ENCODE measurements around the gene NMRAL1. TPM values are rescaled to one million over a fixed set of nuclear protein-coding genes. Genes with fewer than 3 reads are reported as not detected.

Gene NMRAL1
- total and polyA plus RNA-seq, 2 experiments from 2014 or later = 37.4 to 44.2 TPM

DNA sequence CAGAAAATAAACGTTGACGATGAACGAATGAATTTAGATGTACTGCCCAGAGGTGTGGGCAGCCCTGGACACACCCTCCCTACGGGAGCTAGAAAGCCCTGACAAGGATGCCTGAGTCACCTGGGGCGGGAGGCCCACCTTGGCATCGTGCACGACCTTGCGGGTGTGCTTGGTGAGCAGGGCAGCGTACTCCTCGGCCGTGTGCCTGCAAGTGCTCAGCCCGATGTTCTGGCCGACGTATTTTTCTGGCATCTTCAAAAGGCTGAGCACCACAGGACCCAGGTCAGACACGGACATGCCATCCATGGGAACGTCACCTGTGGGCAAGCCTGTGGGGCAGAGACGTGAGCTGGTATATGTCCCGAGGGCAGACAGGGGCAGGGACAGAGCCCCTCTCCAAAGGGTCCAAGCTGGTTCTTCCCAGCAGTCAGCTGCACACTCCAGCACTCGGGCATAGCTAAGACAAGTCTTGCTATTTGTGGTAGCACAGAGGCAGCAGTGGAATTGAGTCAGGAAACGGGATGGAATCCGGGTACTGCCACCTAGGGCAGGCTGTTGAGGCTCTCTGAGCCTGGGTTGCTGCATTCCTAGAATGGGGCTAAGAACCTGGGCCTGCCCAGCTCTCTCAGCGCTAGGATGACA is 10.8 kb downstream of the NMRAL1 start:
- H4K20me1 ChIP-seq (ENCODE audit: insufficient read depth) = no peaks in the 10 kb centered on the region; the same call in 1 of the 2 replicates
- H3K4me3 ChIP-seq = no peak overlapping the region
- no peaks in the 10 kb centered on the region for H3K9me3 ChIP-seq (ENCODE audit: low read depth)
- H3K79me2 ChIP-seq (ENCODE audit: insufficient read depth) = no peaks in the 10 kb centered on the region
- DNase-seq = no peak
- H2AFZ ChIP-seq = no peak overlapping the region
- H3K27ac ChIP-seq = peak overlapping the region; percentile 54
- peak overlapping the region; percentile 34 for H3K4me2 ChIP-seq (ENCODE audit: unreplicated experiment)
- no peaks in the 10 kb centered on the region; the same call in 1 of the 2 replicates for H3K36me3 ChIP-seq (ENCODE audit: low read depth)
- no peak overlapping the region for H3K9ac ChIP-seq
- no peak for TF ChIP-seq EZH2 (IDR thresholded peaks at IDR 0.05; ENCODE audit: insufficient read depth, poor library complexity, severe bottlenecking)
- no peak for TF ChIP-seq EZH2phosphoT487 (IDR thresholded peaks at IDR 0.05; ENCODE audit: insufficient read depth, low read depth)
- no peaks in the 10 kb centered on the region for H3K27me3 ChIP-seq (replicated peaks; ENCODE audit: insufficient read depth)
- in situ Hi-C loops (cut with MboI) = no loop called here
- whole genome bisulfite sequencing, 2 experiments (ENCODE audit: low coverage in 1 of 2, low lambda C conversion rate in 2 of 2, missing lambda C conversion rate in 2 of 2) = 93 to 95% methylated on average over 22 of the region's 22 CpGs
- H3F3A ChIP-seq (ENCODE audit: insufficient read depth) = peaks cover 23% of the 10 kb centered on the region
- H3K9me2 ChIP-seq (ENCODE audit: insufficient read depth) = no peaks in the 10 kb centered on the region
- H3K4me1 ChIP-seq (ENCODE audit: insufficient read depth) = peaks cover 27% of the 10 kb centered on the region

- H3K27ac ChIP-seq = no peak overlapping the region
- H3K79me2 ChIP-seq (ENCODE audit: insufficient read depth) = no peaks in the 10 kb centered on the region
- peaks cover 28% of the 10 kb centered on the region for H3K4me1 ChIP-seq (ENCODE audit: insufficient read depth)
- H3K9me2 ChIP-seq (ENCODE audit: insufficient read depth) = no peaks in the 10 kb centered on the region
- TF ChIP-seq EZH2phosphoT487 (IDR thresholded peaks at IDR 0.05; ENCODE audit: insufficient read depth, low read depth) (no peak), EZH2 (IDR thresholded peaks at IDR 0.05; ENCODE audit: insufficient read depth, poor library complexity, severe bottlenecking) (no peak)
- no peak for DNase-seq
- peaks cover 6% of the 10 kb centered on the region; the same call in 1 of the 2 replicates for H3K36me3 ChIP-seq (ENCODE audit: low read depth)
- H3K9ac ChIP-seq = no peak overlapping the region
- H3K4me2 ChIP-seq (ENCODE audit: unreplicated experiment) = no peak overlapping the region
- no peaks in the 10 kb centered on the region; the same call in 1 of the 2 replicates for H4K20me1 ChIP-seq (ENCODE audit: insufficient read depth)
- peaks cover 27% of the 10 kb centered on the region for H3F3A ChIP-seq (ENCODE audit: insufficient read depth)
- WGBS, 2 experiments (ENCODE audit: low coverage in 1 of 2, low lambda C conversion rate in 2 of 2, missing lambda C conversion rate in 2 of 2) = 81 to 84% methylated on average over 17 to 27 of the region's 27 CpGs
- no peak overlapping the region for H3K4me3 ChIP-seq
- H3K9me3 ChIP-seq (ENCODE audit: low read depth) = no peaks in the 10 kb centered on the region
- in situ Hi-C loops (cut with MboI) = no loop called here
- H3K27me3 ChIP-seq (replicated peaks; ENCODE audit: insufficient read depth) = no peaks in the 10 kb centered on the region
- H2AFZ ChIP-seq = no peak overlapping the region
These were observed 13.0 kb downstream of the NMRAL1 start for GRCh38 chr16:4461250-4462085.

DNA sequence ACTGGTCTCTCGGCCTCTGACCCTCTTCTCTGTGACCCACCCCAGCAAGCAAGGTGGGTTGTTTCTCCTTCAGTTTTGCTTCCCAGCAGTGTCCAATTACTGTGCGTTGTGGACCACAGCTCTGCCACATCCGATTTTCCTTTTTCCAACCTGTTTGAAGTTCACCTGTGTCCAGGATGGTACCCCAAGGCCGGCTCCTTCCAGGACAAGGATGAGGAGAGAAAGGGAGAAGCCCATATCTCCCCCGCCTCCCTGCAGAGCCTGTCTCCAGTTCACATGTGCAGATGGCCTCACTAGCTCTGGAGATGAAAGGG is 13.5 kb downstream of the NMRAL1 start:
- 84 to 95% methylated on average over 5 of the region's 5 CpGs for WGBS, 2 experiments (ENCODE audit: low coverage in 1 of 2, low lambda C conversion rate in 2 of 2, missing lambda C conversion rate in 2 of 2)
- peaks cover 27% of the 10 kb centered on the region for H3F3A ChIP-seq (ENCODE audit: insufficient read depth)
- no peak overlapping the region for H2AFZ ChIP-seq
- in situ Hi-C loops (cut with MboI) = no loop called here
- no peaks in the 10 kb centered on the region; the same call in 1 of the 2 replicates for H4K20me1 ChIP-seq (ENCODE audit: insufficient read depth)
- no peaks in the 10 kb centered on the region for H3K9me2 ChIP-seq (ENCODE audit: insufficient read depth)
- H3K9ac ChIP-seq = no peak overlapping the region
- no peak overlapping the region for H3K4me3 ChIP-seq
- no peak overlapping the region for H3K4me2 ChIP-seq (ENCODE audit: unreplicated experiment)
- no peak overlapping the region for H3K27ac ChIP-seq
- no peaks in the 10 kb centered on the region for H3K9me3 ChIP-seq (ENCODE audit: low read depth)
- TF ChIP-seq EZH2phosphoT487 (IDR thresholded peaks at IDR 0.05; ENCODE audit: insufficient read depth, low read depth) (no peak), EZH2 (IDR thresholded peaks at IDR 0.05; ENCODE audit: insufficient read depth, poor library complexity, severe bottlenecking) (no peak)
- H3K79me2 ChIP-seq (ENCODE audit: insufficient read depth) = no peaks in the 10 kb centered on the region
- no peak for DNase-seq
- H3K36me3 ChIP-seq (ENCODE audit: low read depth) = peaks cover 6% of the 10 kb centered on the region; the same call in 1 of the 2 replicates
- no peaks in the 10 kb centered on the region for H3K27me3 ChIP-seq (replicated peaks; ENCODE audit: insufficient read depth)
- H3K4me1 ChIP-seq (ENCODE audit: insufficient read depth) = peaks cover 28% of the 10 kb centered on the region

DNA sequence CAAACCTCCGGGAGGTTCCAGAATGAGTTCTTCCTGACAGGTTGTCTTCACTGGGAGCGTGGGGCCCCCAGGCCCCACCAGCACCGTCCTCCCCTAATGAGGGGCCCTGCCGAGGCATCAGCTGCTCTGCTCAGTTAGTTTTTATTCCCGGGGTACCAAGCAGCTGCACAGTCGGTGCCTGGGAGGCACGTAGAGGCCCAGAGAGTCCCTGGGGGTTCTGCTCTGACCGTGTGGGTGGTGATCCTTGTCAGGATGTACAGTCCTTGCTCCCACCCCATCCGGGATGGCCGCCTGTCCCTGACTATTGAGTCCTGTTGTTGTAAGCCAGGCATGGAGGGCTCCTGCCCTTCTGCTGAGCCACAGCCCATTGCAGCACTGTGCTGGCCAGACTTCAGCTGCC is 18.5 kb downstream of the NMRAL1 start:
- TF ChIP-seq EZH2 (IDR thresholded peaks at IDR 0.05; ENCODE audit: insufficient read depth, poor library complexity, severe bottlenecking) = no peak
- TF ChIP-seq EZH2phosphoT487 (IDR thresholded peaks at IDR 0.05; ENCODE audit: insufficient read depth, low read depth) = no peak
- Histone ChIP-seq H4K20me1 (ENCODE audit: insufficient read depth) (no peaks in the 10 kb centered on the region; the same call in 1 of the 2 replicates), H3K9me3 (ENCODE audit: low read depth) (no peaks in the 10 kb centered on the region), H3K36me3 (ENCODE audit: low read depth) (peaks cover 10% of the 10 kb centered on the region; the same call in 1 of the 2 replicates), H2AFZ (no peak overlapping the region), H3K4me1 (ENCODE audit: insufficient read depth) (peaks cover 12% of the 10 kb centered on the region), H3K79me2 (ENCODE audit: insufficient read depth) (no peaks in the 10 kb centered on the region), H3K27me3 (replicated peaks; ENCODE audit: insufficient read depth) (no peaks in the 10 kb centered on the region), H3F3A (ENCODE audit: insufficient read depth) (0 out of 2 replicates have a peak, but pooled peaks cover 4% of the 10 kb centered on the region), H3K9me2 (ENCODE audit: insufficient read depth) (no peaks in the 10 kb centered on the region), H3K9ac (no peak overlapping the region), H3K4me3 (no peak overlapping the region), H3K27ac (no peak overlapping the region), H3K4me2 (ENCODE audit: unreplicated experiment) (no peak overlapping the region)
- in situ Hi-C loops (cut with MboI) = no loop called here
- DNase-seq = no peak
- WGBS, 2 experiments (ENCODE audit: low coverage in 1 of 2, low lambda C conversion rate in 2 of 2, missing lambda C conversion rate in 2 of 2) = 84 to 86% methylated on average over 9 to 10 of the region's 10 CpGs
